CD4-positive, alpha-beta T cell treated with Interleukin-4 for 1 hour (primary cell): Measurements from ENCODE around the gene KIF19.

ENCODE experiments used
- DNase-seq, 2 donors: peaks; one replicate each; pipeline ENCODE4 v3.0.0-alpha.2; 2020 to 2022

Gene KIF19

GRCh38 chr17:74305865-74306654, 20.0 kb upstream of the KIF19 start:
- DNase-seq = no peak

DNA sequence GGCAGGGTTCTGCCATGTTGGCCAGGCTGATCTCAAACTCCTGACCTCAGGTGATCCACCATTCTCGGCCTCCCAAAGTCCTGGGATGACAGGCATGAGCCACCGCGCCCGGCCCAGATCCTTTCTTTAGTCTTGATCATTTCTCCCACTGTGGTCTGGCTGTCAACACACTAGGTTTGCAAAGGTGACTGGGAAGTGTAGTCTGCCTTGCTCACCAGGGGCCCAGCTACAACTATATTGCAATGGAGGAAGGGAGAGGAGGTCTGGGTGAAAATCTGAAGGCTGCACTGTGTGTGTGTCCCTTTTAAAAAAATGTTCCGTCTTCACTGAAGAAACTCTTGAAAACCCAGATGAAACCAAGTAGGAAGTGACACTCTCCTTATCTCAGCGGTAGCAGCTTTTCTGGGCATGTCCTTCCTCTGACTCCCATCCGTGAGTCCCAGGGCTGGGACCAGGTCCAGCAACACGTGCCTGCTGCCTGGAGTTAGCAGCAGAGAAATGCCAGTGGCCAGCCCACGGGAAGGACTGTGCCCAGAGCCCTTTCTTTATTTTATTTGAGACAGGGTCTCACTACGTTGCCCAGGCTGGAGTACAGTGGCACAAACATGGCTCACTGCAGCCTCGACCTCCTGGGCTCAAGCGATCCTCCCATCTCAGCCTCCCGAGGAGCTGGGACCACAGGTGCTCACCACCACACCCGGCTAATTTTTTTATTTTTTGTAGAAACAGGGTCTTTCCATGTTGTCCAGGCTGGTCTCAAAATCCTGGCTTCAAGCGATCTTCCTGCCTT, 17.8 kb upstream of the KIF19 start:
- no peak for DNase-seq

DNA sequence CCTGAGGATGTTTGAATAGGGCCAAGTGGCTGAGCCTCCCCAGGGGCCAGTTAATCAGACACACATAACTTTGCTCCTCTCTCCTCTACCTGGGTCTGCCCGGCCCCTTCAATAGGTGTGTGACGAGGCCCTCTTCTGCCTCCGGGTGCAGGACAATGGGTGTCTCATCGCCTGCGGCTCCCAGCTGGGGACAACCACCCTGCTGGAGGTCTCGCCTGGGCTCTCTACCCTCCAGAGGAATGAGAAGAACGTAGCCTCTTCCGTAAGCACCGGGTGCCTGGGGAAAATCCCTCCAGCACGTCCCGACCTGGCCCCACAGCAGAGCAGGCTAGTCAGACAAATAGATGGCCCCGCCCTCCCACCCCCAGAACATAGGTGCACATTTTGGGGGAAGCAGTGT, 16.1 kb upstream of the KIF19 start:
- DNase-seq = no peak

DNA sequence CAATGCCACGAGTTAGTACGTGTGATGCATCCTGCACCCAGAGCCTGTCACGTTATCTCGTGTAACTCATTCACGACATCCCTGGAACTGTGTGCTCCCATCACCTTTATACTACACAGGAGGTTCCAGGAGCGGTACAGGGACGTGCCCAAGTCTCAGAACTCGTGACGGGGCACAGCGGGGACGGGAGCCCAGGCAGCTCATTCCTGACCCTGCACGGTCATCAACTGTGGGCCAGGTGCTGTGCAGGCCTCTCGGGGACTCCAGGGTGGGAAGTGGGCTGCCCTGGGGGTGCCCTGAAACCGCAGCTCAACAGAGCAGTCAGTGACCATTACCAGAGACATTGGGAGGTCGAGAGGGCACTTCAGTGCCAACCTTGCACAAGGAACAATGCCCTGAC, 11.1 kb upstream of the KIF19 start:
- DNase-seq = no peak

DNA sequence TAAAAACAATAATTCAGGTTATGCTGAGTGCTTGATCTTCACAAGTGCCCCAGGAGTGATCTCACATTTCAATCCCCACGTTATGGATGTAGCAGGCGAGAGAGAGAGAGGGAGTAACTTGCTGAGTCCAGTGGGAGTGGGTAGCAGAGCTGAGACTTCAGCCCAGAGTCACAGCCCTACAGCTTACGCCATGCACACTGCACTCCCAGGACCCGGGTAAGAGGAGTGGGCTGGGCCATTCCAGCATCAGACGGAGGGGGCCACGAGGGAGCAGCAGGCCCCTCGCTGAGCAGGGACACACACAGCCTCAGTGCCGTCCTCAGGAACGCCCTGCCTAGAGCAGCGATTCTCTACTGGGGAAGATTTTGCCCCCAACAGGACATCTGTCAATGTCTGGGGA, 9.8 kb upstream of the KIF19 start:
- DNase-seq = no peak

DNA sequence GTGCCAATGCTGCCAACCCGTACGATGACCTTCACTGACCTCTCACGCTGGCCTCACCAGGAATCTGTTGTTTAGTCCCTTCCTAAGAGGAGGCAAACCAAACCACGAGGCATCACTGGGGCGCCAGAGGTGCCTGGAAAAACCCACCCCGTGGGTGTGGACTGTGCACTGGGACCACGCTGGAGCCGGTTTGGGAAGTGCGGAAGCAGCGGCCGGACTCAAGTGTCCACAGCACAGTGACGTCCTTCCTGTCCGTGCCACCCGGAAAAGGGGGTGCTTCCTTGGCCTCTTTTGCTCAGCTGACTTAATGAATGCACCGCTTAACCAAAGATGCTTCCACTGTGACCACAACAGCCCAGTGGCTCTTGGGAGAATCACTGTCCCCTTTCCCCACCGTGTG, 9.0 kb upstream of the KIF19 start:
- DNase-seq = no peak

DNA sequence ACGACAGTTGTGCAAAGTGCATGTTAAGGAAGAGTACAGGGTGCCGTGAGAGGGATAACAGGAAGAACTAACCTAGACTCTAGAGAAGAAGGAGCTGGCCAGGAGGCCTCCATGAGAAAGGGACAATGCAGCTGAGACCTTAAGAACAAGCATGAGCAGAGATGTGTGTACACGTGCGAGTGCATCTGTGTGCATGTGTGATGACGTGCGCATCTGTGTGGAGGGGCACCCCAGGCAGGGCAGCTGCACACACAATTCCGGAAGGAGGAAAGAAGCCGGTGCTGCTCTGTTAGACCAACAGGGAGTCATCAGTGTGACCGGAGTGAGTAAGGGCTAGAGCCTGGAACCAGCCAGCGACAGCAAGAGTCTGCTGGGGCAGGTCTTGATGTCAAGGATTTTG, 7.6 kb upstream of the KIF19 start:
- no peak for DNase-seq

DNA sequence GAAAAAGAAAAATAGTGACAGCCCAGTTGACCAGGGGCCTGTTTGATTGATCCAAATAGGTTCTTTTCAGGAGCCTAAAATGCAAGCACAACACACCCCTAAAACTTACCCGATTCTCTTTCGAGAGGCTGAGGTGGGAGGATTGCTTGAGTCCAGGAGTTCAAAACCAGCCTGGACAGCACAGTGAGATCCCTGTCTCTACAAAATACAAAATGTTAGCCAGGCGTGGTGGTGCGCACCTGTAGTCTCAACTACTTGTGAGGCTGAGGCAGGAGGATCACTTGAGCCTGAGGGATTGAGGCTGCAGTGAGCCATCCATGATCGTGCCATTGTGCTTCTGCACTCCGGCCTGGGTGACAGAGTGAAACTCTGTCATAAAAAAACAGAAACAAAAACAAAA, 1.5 kb upstream of the KIF19 start:
- no peak for DNase-seq

GRCh38 chr17:74325376-74325742, 667 bp upstream of the KIF19 start:
- no peak for DNase-seq

- DNase-seq = no peak
Observed at GRCh38 chr17:74326506-74326905, 480 bp downstream of the KIF19 start.

GRCh38 chr17:74328487-74328886, 2.5 kb downstream of the KIF19 start:
- no peak for DNase-seq

- DNase-seq = no peak
Observed at GRCh38 chr17:74329378-74329777, 3.4 kb downstream of the KIF19 start.

DNA sequence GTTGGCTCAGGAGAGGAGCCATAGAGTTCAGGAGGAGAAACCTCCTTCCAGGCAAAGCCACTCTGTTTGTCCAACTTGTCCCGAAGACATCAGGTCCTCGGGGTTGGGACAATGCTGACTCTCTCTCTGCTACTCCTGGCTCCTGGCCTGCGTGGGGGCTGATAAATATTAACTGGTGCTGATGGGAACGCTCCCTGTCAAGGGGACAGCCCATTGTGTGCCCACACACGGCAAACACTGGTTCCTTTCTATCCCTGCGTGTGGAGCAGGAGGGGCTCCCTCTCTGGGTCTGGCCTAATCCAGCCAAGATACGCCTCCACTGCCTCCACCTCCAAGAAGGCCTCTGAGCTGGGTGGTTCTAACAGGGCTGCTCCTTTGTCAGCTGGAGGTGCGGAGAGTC, 4.4 kb downstream of the KIF19 start:
- DNase-seq = no peak

GRCh38 chr17:74332017-74332650, 6.1 kb downstream of the KIF19 start:
- no peak for DNase-seq

DNA sequence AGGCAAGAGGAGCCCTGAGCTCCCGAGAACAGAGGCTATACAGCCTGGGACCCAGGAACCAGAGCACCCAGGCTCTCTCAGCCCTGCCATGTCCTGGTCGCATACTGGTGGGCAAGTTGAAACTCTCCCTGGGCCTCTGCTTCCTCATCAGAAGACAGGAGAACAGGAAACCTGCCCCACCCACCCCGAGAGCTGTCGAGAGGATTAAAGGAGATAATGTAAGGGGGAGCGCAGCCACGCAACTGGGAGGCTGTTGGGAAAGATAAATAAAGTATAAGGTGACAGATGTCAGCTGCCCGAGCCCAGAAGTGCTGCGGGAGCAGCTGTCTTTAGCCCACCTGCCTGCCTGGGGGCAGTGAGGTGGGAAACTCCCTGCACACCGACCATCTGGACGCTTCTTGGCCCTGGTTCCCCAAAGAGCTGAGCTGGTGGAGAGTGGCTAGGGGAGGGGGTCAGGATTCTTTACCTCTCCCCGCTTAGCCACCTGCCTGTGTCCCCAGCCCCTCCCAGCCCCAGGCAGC, 6.8 kb downstream of the KIF19 start:
- no peak for DNase-seq

- no peak for DNase-seq
Observed at GRCh38 chr17:74334393-74335039, 8.5 kb downstream of the KIF19 start.

DNA sequence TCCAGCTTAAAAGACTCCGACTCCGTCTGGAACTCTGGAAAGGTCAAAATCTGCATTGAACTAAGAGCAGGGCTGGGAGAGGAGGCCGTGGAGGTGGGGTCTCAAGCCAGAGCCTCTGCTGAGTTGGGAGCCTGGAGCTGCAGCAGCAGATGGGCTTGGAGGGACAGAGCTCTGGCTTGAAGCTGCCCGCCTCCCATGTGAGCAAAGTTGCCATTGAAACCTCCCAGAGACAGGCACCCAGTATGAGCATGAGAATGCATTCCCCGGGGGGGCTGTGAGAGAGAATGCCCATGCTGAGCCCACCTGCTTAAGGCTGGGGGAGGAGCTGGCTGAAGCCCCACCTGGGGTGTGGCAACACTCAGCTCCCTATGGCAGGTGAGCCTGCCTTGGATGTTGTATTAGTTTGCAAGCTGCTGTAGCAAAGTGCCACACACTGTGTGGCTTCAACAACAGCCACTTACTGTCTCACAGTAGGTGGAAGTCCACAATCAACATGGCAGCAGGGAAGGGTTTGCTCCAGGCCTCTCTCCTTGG, 9.6 kb downstream of the KIF19 start:
- DNase-seq = no peak

DNA sequence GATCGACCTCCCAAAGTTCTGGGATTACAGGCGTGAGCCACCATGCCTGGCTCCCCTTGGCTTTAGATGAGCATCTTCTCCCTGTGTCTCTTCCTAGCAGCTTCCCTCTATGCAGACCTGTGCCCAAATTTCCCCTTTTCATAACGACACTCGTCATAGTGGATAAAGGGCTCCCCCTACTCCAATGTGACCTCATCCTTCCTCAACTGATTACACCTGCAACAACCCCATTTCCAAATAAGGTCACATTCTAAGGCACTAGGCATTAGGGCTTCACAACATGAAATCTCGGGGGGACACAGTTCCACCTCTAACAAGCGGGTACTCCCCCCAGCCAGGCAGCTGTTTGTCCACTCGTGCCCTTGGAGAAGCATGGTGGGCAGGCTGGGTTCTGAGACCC, 10.3 kb downstream of the KIF19 start:
- no peak for DNase-seq

- DNase-seq = no peak
Observed at GRCh38 chr17:74337834-74338500, 11.9 kb downstream of the KIF19 start.

DNA sequence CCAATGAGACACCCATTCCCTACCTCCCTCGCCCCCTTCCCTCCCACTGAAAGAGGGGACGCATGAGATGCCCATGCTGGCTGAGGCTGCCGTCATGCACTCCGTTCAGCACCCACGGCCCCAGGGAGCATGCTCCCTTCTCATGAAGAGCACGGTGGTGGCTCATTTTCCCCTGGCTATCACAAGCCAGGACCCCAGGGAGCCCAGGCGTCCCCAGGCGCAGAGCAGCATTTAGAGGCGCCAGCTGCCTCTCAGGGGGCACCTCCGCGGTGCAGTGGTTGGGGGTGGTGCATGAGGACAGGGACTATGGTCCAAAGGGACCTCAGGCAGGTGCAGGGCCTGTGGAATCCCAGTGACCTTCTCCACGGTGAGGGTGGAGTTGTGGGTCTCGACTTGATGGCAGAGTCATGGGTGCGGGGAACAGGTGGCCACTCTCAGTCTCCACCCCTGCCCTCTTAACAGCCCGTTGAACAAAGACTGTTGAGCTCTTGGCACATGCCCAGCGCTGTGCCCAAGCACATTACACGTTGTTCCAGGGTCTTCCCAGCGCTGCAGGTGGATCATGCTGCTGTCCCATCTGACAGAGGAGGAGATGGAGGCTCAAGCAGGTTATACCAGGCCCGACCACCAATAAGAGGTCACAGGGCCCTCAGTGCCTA, 13.6 kb downstream of the KIF19 start:
- DNase-seq = no peak

DNA sequence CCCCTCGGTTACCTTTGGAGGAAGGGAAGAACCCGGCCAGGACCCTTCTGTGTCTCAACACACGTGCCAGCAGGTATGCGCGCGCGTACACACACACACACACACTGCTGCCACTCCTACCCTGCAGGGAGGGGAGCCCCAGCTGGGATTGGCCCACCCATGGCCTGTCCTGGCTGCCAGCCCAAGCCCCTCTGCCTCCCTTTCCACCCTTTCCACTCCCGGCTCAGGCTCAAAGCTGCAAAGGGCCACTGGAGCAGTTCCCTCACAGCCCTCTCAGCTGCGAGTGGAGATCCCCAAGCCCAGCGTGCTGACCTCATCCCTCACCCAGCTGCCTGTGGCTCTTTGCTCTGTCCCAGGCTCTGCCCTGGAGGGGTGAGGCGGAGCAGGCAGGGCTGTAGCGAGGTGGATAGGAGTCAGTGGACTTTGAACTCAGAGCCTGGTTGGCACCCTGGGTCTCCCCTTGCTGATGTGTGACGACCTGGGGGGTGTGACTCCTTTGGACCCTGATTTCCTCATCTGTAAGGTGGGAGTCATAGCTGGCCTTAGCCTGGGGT, 14.5 kb downstream of the KIF19 start:
- DNase-seq = no peak

DNA sequence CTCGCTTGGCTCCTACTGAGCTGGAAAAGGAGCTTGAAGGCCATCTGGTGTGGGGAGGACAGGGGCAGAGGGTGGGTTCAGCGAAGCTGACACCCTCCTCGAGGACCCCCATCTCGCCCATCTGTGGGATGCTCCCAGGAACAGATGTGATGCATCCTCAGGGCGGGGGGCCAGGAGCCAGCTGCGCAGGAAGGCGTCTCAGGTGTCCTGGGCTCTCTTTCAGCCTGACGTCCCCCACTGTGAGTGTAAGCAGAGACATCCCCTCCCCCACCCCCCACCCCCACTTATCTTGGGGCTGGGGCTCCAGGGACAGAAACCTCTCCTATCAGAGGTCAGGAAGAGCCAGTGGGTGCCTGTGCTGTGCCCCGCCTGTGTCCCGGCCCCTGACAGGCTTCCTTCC, 16.2 kb downstream of the KIF19 start:
- no peak for DNase-seq
